Smooth muscle cell (in vitro differentiated cells): ENCODE data around the gene TYW1. TPM values are rescaled to one million over a fixed set of nuclear protein-coding genes. Genes with fewer than 3 reads are reported as not detected.

ENCODE experiments used
- DNase-seq: peaks from one replicate; lab custom pipeline; 2025; ENCODE audit not compliant: unreplicated experiment; lab: John Stamatoyannopoulos, UW
- H2AFZ ChIP-seq: fragments of 200-600 bp; sonication (generic); 2 replicates; pipeline ENCODE4 v1.6.0; 2016; ENCODE audit warnings: antibody characterized with exemption, low read depth, mild to moderate bottlenecking
- H3F3A ChIP-seq: fragments of 200-600 bp; sonication (generic); 2 replicates; pipeline ENCODE4 v1.6.0; 2017; ENCODE audit warnings: antibody characterized with exemption, low read depth
- H3K27ac ChIP-seq: fragments of 200-600 bp; sonication (generic); 2 replicates; pipeline ENCODE4 v1.5.1; 2016; ENCODE audit warnings: low read depth, mild to moderate bottlenecking
- H3K27me3 ChIP-seq: fragments of 200-600 bp; sonication (generic); 2 replicates; pipeline ENCODE4 v1.6.1; 2016; ENCODE audit warnings: low read depth, mild to moderate bottlenecking
- H3K36me3 ChIP-seq: fragments of 200-600 bp; sonication (generic); 2 replicates; pipeline ENCODE4 v1.5.1; 2016; ENCODE audit warnings: low read depth
- H3K4me1 ChIP-seq: fragments of 200-600 bp; sonication (generic); 2 replicates; pipeline ENCODE4 v1.5.1; 2016; ENCODE audit warnings: low read depth
- H3K4me2 ChIP-seq: fragments of 200-600 bp; sonication (generic); 2 replicates; pipeline ENCODE4 v1.6.0; 2016; ENCODE audit warnings: mild to moderate bottlenecking
- H3K4me3 ChIP-seq: fragments of 200-600 bp; sonication (generic); 2 replicates; pipeline ENCODE4 v1.5.1; 2016; ENCODE audit warnings: mild to moderate bottlenecking
- H3K79me2 ChIP-seq: fragments of 200-600 bp; sonication (generic); 2 replicates; pipeline ENCODE4 v1.6.0; 2016; ENCODE audit warnings: low read depth, mild to moderate bottlenecking
- H3K9ac ChIP-seq: fragments of 200-600 bp; sonication (generic); 2 replicates; pipeline ENCODE4 v1.6.0; 2016; ENCODE audit warnings: low read depth
- H3K9me3 ChIP-seq: fragments of 200-600 bp; sonication (generic); replicated peaks from 2 replicates; pipeline ENCODE4 v1.5.1; 2016; ENCODE audit warnings: low read depth
- H4K20me1 ChIP-seq: fragments of 200-600 bp; sonication (generic); 2 replicates; pipeline ENCODE4 v1.6.0; 2016; ENCODE audit warnings: low read depth
- WGBS: methylation state at CpG from one replicate; pipeline ENCODE4 v1.1.7; 2016; ENCODE audit warnings: low lambda C conversion rate; 5-methylcytosine and 5-hydroxymethylcytosine counted together
- polyA plus RNA-seq: library from polyadenylated mRNA; unstranded; fragments of >200 nt; fragmentation: Nextera tagmentation; extraction: Ambion mirVana; gene quantifications from 2 replicates; pipeline ENCODE4 v1.2.1, GENCODE V29; 2016
- total RNA-seq: library from RNA; depleted of rRNA; stranded (reverse); fragments of >200 nt; gene quantifications from 2 replicates; pipeline ENCODE4 v1.2.3, GENCODE V29; 2014
- TF ChIP-seq, protein P1 (sequence below): fragments of 200-600 bp; sonication (generic); IDR thresholded peaks from 2 replicates; pipeline ENCODE4 v1.5.1; 2017; ENCODE audit warnings: borderline replicate concordance, mild to moderate bottlenecking, antibody characterized with exemption; ENCODE audit not compliant: insufficient read depth, poor library complexity, severe bottlenecking

Gene TYW1
- total and polyA plus RNA-seq, 2 experiments from 2014 or later: 12.4 to 42.5 TPM

DNA sequence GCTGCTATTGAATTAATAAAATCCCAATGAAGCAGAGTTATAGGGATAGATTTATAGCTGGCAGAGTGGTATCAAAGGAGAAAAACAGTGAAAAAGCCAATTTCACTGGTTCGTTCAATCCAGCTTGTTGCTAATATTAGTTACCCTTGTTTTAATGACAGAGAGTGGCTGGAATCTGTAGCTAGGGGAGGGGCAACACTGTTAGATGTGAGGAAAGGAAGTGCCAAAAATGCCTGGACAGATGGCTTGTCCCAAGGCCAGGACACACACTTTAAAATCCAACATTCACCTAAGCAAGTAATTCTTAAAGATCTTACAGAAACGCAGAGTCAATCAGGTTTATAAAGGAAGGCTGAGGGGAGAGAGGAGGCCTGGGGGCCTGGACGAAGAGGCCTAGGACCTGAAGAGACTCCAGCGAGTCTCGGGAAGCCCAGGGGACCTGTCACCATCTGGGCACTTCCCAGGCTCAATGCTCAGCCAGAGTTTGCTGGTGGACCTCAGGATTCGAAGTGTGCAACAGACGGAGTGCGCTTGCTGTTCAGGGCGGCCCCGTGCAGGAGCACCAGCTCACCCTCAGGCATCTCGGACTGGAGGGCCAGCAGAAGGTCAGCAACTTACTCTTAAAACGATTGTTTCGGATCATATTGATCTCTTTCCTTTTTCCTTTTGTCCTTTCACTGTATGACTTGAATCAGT, 38.9 kb upstream of the TYW1 start:
- no peaks in the 10 kb centered on the region for H3K9me3 ChIP-seq
- DNase-seq: no peak
- 97% methylated on average over 13 of the region's 13 CpGs for WGBS
- no peak overlapping the region for H2AFZ ChIP-seq
- H3K79me2 ChIP-seq: no peaks in the 10 kb centered on the region
- peaks cover 13% of the 10 kb centered on the region for H3K36me3 ChIP-seq
- H3K4me3 ChIP-seq: no peak overlapping the region
- TF ChIP-seq, protein P1, sequence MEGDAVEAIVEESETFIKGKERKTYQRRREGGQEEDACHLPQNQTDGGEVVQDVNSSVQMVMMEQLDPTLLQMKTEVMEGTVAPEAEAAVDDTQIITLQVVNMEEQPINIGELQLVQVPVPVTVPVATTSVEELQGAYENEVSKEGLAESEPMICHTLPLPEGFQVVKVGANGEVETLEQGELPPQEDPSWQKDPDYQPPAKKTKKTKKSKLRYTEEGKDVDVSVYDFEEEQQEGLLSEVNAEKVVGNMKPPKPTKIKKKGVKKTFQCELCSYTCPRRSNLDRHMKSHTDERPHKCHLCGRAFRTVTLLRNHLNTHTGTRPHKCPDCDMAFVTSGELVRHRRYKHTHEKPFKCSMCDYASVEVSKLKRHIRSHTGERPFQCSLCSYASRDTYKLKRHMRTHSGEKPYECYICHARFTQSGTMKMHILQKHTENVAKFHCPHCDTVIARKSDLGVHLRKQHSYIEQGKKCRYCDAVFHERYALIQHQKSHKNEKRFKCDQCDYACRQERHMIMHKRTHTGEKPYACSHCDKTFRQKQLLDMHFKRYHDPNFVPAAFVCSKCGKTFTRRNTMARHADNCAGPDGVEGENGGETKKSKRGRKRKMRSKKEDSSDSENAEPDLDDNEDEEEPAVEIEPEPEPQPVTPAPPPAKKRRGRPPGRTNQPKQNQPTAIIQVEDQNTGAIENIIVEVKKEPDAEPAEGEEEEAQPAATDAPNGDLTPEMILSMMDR: no peak
- no peaks in the 10 kb centered on the region for H3K4me1 ChIP-seq
- no peak overlapping the region for H3K4me2 ChIP-seq
- H3F3A ChIP-seq: no peaks in the 10 kb centered on the region
- peaks cover 3% of the 10 kb centered on the region for H4K20me1 ChIP-seq
- H3K9ac ChIP-seq: no peak overlapping the region
- no peaks in the 10 kb centered on the region for H3K27me3 ChIP-seq
- H3K27ac ChIP-seq: no peak overlapping the region

DNA sequence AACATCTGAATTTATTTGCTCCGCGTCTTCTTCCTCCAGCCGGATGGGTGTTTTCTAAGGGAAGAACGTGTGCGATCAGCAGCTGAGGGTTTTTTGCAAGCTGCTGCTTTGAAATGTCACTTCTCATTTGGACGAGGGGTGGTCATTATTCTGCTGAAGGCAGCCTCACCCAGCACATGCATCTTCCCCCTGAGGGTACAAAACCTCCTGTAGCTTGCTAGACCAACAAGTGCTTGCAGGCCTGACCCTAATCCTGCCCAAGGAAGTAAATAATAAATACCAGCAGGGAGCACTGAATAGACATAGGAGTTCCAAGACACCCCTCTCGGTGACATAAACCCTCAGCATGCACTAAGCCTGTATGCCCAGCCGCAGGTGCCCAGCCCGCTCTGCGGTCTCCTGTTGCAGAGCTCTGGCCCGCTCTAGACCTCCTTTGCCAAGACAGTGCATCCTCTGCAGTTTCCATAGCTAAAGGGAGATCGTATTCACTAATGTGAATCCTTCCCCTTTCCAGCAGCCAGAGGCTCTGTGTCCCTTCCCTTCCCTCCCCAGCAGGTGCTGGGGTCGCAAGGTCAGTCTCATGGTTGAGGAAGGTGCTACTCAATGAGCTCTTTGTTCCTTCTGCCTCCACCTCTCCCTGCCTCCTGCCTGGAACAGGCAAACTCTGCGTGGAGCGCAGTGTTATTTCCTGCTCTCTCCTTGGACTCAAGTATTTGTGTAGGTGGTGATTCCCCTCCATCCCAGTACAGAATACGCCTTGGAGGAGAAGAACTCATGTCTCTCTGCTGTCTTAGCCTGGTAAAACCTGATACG, 37.9 kb upstream of the TYW1 start:
- H3K27ac ChIP-seq: no peak overlapping the region
- no peak overlapping the region for H3K4me3 ChIP-seq
- no peak overlapping the region for H2AFZ ChIP-seq
- DNase-seq: no peak
- H3K9me3 ChIP-seq: no peaks in the 10 kb centered on the region
- no peaks in the 10 kb centered on the region for H3K27me3 ChIP-seq
- TF ChIP-seq, protein P1: no peak
- no peaks in the 10 kb centered on the region for H4K20me1 ChIP-seq
- H3K79me2 ChIP-seq: no peaks in the 10 kb centered on the region
- no peak overlapping the region for H3K9ac ChIP-seq
- H3F3A ChIP-seq: no peaks in the 10 kb centered on the region
- 94% methylated on average over 17 of the region's 17 CpGs for WGBS
- H3K4me1 ChIP-seq: no peaks in the 10 kb centered on the region
- H3K4me2 ChIP-seq: no peak overlapping the region
- peaks cover 9% of the 10 kb centered on the region for H3K36me3 ChIP-seq

DNA sequence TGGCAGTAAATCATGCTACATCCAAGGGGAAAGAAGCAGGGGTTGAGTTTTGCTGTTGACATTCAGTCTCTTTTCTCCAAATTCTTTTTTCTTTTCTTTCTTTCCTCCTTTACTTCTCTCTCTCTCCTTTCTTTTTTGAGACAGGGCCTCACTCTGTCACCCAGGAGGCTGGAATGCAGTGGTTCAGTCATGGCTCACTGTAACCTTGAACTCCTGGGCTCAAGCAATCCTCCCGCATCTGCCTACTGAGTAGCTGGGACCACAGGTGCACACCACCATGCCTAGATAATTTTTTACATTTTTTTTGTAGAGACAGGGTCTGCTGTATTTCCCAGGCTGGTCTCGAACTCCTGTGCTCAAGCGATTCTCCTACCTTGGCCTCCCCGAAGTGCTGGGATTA, 36.4 kb upstream of the TYW1 start:
- Histone ChIP-seq H3K4me2 (no peak overlapping the region), H3K36me3 (peaks cover 9% of the 10 kb centered on the region), H3K9me3 (no peaks in the 10 kb centered on the region), H4K20me1 (no peaks in the 10 kb centered on the region), H3F3A (no peaks in the 10 kb centered on the region), H3K27ac (no peak overlapping the region), H3K4me1 (no peaks in the 10 kb centered on the region), H2AFZ (no peak overlapping the region), H3K79me2 (no peaks in the 10 kb centered on the region), H3K27me3 (no peaks in the 10 kb centered on the region), H3K9ac (no peak overlapping the region), H3K4me3 (no peak overlapping the region)
- 93% methylated on average over 4 of the region's 4 CpGs for WGBS
- DNase-seq: no peak
- TF ChIP-seq, protein P1: no peak
